NCI-H1436 treated with DMSO at 0.1 percent for 48 hours (cell line): Measurements from ENCODE around the gene CD40.

Experiments
- DNase-seq: peaks from one replicate; lab custom pipeline; 2025; lab: John Stamatoyannopoulos, UW

Gene CD40

GRCh38 chr20:46173652-46174468 lies 55.7 kb downstream of the CD40 start:
- DNase-seq, result no peak

- no peak for DNase-seq
These were observed 56.5 kb downstream of the CD40 start for GRCh38 chr20:46174469-46175126.

GRCh38 chr20:46175127-46175494 lies 57.0 kb downstream of the CD40 start:
- DNase-seq, result no peak

GRCh38 chr20:46176739-46177378 lies 58.7 kb downstream of the CD40 start:
- DNase-seq, result no peak

- no peak for DNase-seq
These were observed 59.7 kb downstream of the CD40 start for GRCh38 chr20:46177768-46178167.

- no peak for DNase-seq
These were observed 60.8 kb downstream of the CD40 start for GRCh38 chr20:46178891-46179290.
